ENCODE data around the gene FOXN3. TPM values are rescaled to one million over a fixed set of nuclear protein-coding genes. Genes with fewer than 3 reads are reported as not detected.

Gene FOXN3
- total RNA-seq, 4 donors from 2014 or later: 27.4 to 91.4 (median 39.2) TPM

- Histone ChIP-seq H3K27ac (peak overlapping the region; percentile 7 to 75 (median 64)), H3K4me3 (no peak overlapping the region), H3K9me3 (no peaks in the 10 kb centered on the region), H3K36me3 (peaks cover 0 to 21% (median 0%) of the 10 kb centered on the region in 3 donors), H3K4me1 (peaks cover 11 to 87% (median 21%) of the 10 kb centered on the region in 3 donors), H3K27me3 (no peaks in the 10 kb centered on the region)
- intact Hi-C loops (cut with DNase I): no loop called here
- TF ChIP-seq CTCF (IDR thresholded peaks at IDR 0.05): no peak
- DNase-seq: no peak
- WGBS, 2 donors: 57 to 68% methylated on average over 8 to 9 of the region's 9 CpGs
Measured at GRCh38 chr14:89386212-89386886, 30.7 kb downstream of the FOXN3 start.

DNA sequence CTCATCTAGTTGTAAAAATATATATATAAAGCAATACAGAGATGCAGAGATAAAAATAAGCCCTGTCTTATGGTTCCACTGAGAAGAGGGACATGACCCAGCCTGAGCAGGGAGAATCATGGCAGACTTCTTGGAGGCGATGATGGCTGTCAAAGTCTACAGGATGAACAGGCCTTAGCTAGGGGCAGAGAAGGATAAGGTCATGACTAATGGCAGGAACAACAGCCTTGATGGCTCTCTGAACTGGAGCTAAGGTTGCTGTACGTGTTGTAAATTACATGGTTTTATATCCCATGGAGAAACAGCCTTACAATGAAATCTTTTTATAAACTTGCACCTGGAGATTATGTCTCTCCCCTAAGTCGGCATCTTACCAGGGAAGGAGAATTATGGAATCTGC is 32.4 kb downstream of the FOXN3 start:
- no peaks in the 10 kb centered on the region for H3K9me3 ChIP-seq
- WGBS, 2 donors: 93 to 100% methylated on average over 3 of the region's 3 CpGs
- intact Hi-C loops (cut with DNase I): no loop called here
- H3K4me1 ChIP-seq: peaks cover 4 to 70% (median 15%) of the 10 kb centered on the region in 3 donors
- H3K27me3 ChIP-seq: no peaks in the 10 kb centered on the region
- H3K36me3 ChIP-seq: peaks cover 0 to 22% (median 0%) of the 10 kb centered on the region in 3 donors
- H3K4me3 ChIP-seq: no peak overlapping the region
- no peak overlapping the region for H3K27ac ChIP-seq
- no peak for DNase-seq
- no peak for TF ChIP-seq CTCF (IDR thresholded peaks at IDR 0.05)
- TF ChIP-seq POLR2A (IDR thresholded peaks at IDR 0.05): no peak

DNA sequence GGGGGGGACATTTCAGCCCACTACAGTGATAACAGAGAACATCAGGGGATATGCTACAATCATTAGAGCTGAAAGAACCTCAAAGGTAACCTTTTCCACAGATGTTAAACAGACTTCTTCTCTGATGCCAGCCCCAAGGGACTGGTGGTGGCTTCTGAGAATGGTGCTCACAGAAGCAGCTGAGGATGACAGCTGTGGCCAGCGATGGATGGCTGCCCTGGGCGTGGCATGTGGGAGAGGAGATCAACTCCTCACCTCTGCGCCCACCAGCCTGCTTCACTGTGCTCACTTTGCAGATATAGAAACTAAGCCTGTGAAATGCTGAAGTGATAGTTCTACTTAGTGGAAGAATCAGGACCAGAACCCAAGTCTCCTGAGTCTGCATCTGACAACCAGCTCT is 33.0 kb downstream of the FOXN3 start:
- Histone ChIP-seq H3K27me3 (no peaks in the 10 kb centered on the region), H3K4me3 (no peak overlapping the region), H3K36me3 (peaks cover 0 to 28% (median 0%) of the 10 kb centered on the region in 3 donors), H3K4me1 (peaks cover 4 to 69% (median 11%) of the 10 kb centered on the region in 3 donors), H3K9me3 (no peaks in the 10 kb centered on the region), H3K27ac (no peak overlapping the region)
- DNase-seq: peak; percentile 19
- 68 to 95% methylated on average over 3 of the region's 3 CpGs for WGBS, 2 donors
- intact Hi-C loops (cut with DNase I): no loop called here
- TF ChIP-seq CTCF (IDR thresholded peaks at IDR 0.05): no peak
- no peak for TF ChIP-seq POLR2A (IDR thresholded peaks at IDR 0.05)

GRCh38 chr14:89382901-89383845 is 33.9 kb downstream of the FOXN3 start:
- no peak overlapping the region for H3K4me3 ChIP-seq
- H3K9me3 ChIP-seq: no peaks in the 10 kb centered on the region
- no peak overlapping the region for H3K27ac ChIP-seq
- H3K27me3 ChIP-seq: no peaks in the 10 kb centered on the region
- peaks cover 4 to 66% (median 11%) of the 10 kb centered on the region in 3 donors for H3K4me1 ChIP-seq
- TF ChIP-seq CTCF (IDR thresholded peaks at IDR 0.05) (no peak), POLR2A (IDR thresholded peaks at IDR 0.05) (no peak)
- 87 to 89% methylated on average over 14 of the region's 14 CpGs for WGBS, 2 donors
- intact Hi-C loops (cut with DNase I): no loop called here
- peaks cover 0 to 23% (median 0%) of the 10 kb centered on the region in 3 donors for H3K36me3 ChIP-seq
- DNase-seq: no peak

DNA sequence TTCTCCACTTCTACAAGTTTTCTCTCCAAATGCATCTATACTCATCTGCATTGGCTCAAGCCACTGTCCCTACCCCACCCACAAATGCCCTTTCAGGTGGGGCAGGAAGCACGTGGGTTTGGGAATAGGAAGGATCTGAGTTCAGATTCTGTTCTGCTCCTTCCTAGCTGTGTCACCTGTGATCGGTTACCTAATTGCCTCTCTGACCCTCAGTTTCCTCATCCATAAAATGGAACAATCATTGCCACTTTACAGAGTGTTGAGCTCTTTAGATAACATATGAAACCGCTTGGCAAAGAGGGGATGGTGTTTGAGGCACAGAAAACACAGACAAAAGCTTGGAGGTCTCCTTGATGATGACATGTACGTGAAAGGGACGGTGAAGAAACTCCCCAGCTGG is 34.5 kb downstream of the FOXN3 start:
- Histone ChIP-seq H3K9me3 (no peaks in the 10 kb centered on the region), H3K27ac (no peak overlapping the region), H3K4me3 (no peak overlapping the region), H3K4me1 (peaks cover 4 to 63% (median 11%) of the 10 kb centered on the region in 3 donors), H3K27me3 (no peaks in the 10 kb centered on the region), H3K36me3 (peaks cover 0 to 17% (median 0%) of the 10 kb centered on the region in 3 donors)
- no peak for TF ChIP-seq POLR2A (IDR thresholded peaks at IDR 0.05)
- TF ChIP-seq CTCF (IDR thresholded peaks at IDR 0.05): no peak
- 84 to 90% methylated on average over 5 of the region's 5 CpGs for WGBS, 2 donors
- DNase-seq: no peak
- intact Hi-C loops (cut with DNase I): no loop called here
